HuH-7 (cell line): ENCODE measurements around the gene R3HDM4.
A peak's percentile ranks its signal among the peaks of the same experiment; 100 is the strongest.

Source experiments
- DNase-seq: peaks from one replicate; pipeline ENCODE4 v3.0.0; 2011; ENCODE audit warnings: low spot score

Gene R3HDM4

GRCh38 chr19:875265-875879 lies 37.6 kb downstream of the R3HDM4 start:
- no peak for DNase-seq

- no peak for DNase-seq
These were observed 39.4 kb downstream of the R3HDM4 start for GRCh38 chr19:873561-874041.

DNA sequence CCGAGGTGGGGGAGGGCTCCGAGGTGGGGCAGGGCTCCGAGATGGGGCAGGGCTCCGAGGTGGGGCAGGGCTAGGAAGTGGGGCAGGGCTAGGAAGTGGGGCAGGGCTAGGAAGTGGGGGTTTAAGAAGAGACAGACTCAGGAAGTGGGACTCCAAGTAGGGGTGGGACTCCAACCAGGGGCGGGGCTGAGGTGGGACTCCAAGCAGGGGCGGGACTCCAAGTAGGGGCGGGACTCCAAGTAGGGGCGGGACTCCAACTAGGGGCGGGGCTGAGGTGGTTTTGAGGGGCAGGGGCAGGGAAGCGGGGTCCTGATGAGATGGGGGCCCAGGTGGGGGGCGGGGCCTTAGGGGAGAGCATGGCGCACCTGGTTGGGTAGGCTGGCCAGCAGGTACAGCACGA lies 39.9 kb downstream of the R3HDM4 start:
- peak; percentile 58 for DNase-seq

DNA sequence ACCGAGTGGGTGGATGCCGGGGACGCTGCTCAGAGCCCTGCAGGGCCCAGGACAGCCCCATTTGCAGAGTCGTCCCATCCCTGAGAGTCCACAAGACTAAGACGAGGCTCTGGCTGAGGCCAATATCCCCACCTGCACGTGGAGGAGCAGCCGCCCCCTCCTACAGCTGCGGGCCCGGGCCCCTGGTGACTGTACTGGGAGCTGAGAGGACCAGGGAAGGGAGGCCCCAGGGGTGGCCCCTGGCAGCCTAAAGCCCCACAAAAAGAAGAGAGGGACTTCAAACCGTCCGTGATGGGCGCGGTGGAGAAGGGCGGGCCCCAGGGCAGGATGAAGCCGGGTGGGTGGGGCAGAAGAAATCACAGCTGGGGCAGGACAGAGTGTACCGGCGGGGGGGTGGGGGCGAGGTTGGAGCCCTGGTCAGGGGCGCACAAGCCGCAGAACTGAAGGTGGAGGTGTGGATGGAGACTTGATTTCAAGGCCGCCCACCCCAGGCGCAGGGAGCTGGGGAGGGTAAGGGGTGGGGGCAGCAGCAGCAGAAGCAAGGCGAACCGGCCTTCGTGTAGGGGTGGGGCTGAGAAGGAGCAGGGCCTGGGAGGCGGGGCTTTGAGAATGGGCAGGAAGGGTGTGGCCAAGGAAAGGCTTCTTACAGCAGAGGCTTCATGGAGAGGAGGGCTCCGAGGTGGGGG lies 40.6 kb downstream of the R3HDM4 start:
- peak; percentile 57 for DNase-seq

DNA sequence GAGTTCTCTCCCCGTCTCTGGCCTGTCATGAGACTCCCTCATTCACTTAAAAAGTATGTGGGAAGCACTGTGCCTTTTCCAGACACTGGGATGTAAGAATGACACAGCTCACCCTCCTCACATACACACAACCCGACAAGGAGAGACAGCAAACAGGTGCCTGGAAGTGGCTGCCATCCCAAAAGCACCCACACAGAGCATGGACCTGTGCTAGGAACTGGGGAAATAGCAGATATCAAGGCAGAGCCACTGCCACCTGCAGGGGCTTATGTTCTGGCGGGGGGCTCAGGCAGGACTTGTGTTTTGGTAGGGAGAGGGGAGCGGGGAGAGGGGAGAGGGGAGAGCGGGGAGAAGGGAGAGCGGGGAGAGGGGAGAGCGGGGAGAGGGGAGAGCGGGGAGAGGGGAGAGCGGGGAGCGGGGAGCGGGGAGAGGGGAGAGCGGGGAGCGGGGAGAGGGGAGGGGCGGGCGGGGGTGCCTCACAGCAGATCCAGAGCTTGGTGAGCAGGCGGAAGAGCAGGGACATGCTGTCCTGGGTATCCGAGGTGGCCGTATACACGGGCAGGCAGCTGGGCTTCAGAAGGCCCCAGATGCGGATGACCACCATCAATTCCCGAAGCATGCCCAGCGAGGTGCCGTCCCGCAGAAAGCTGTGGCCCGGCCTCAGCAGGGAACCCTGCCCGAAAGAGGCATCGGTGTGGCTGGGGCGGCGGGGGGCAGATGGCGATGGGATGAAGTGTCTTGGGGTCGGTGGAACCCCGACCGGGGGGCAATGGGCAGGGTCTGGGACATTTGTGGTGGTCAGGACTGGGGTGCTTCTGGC lies 41.4 kb downstream of the R3HDM4 start:
- DNase-seq: peak; percentile 79

DNA sequence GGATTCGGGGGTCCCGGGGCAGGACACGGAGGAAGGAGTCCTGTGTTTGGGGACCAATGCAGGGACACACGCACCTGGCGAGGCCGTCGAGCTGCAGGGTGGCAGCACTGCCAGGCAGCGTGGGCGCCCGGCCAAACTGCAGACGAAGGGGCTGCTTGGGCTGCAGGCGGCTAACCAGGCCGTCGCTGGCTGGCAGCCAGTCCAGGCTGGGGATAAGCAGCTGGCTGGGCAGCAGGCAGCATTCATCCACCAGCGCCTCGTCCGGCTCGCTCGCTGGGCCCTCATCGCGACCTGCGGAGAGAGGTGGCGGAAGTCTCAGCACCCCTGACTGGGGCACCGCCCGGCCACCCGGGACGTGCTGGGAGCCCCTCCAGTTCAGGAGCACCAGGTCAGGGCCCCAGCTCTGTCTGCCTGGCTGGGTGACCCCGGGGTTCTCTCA lies 42.0 kb downstream of the R3HDM4 start:
- no peak for DNase-seq

DNA sequence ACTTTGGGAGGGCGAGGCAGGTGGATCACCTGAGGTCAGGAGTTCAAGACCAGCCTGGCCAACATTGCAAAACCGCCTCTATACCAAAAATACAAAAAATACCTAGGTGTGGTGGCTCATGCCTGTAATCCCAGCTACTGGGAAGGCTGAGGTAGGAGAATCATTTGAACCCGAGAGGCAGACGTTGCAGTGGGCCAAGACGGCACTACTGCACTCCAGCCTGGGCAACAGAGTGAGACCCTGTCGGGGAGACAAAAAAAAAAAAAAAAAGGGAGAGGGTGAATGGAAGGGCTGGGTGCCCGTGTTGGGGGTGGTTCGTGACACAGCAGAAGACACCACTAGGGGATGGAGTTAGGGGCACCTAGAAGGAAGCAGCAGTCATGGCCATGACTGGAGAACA lies 42.7 kb downstream of the R3HDM4 start:
- no peak for DNase-seq

DNA sequence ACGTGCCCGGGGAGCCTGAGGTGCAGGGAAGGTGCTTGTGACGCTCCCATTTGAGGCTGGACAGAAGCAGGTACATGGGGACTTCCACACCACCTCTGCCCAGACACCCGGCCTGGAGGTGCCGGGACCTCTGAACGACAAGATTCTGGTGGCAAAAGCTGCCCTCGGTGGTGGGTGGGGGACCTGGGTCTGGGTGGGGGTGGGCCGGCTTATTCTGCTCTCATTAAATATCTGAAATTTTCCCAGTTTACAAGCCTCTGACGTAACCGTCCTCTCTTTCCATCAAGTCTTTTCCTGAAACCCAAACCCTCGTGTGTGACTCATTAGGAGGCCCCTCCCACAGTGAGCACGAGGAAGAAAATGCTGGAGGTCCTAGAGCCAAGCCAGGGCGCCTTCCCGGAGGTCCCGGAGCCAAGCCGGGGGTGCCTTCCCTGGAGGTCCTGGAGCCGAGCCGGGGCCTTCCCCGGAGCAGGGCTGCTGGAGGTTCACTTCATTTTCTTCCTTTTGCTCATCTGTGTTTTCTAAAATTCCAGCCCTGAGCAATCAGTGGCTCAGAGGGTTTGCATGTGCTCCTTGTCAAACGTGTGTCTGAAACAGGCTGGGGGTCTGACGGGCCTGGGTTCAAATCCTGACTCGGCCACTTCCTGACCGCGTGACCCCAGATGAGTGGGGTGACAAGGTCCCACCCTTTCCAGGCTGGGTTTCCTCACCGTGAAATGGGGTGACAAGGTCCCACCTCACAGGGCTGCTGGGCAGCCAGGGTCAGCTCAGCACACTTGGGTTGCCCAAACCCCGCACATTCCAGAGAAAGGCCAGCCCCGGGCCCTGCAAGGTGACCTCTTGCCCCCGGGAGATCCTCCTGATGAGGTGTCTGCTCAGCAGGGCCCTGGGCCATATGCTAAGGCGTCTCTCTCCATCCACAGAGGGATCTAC lies 43.5 kb downstream of the R3HDM4 start:
- DNase-seq: no peak

DNA sequence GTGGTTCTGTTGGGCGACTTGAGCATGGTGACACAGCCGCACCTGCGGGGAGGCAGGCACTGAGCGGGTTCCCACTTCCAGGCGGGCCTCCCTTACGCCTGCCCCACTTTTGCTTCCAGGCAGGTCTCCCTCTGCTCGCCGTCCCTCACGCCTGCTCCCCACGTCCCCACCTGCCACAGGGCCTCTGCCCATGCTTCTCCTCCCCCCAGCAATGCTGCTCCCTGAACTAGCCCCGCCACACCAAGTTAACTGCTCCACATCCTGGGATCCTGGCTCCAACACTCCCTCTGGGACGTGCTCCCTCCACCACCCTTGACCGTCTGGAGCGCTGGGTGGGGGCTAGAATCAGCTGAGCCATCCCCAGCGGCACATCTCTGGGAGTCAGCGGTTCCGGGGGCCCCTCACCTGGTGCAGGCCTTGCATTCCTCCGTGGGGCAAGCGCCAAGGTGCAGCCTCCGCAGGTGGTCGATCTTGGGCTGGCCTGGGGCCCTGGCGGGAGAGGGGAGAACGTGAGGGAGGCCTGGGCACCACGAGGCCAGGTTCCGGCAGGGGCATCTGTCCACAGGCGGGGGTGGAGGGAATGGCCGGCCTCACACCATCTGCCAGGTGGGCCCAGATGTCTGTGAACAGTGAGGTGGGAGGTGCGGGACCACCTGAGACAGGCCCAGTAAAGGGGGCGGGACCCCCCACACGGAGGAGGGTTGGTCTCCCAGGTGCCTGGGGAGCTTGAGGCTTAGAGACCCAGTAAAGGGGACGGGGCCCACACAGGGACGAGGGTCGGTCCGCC lies 44.4 kb downstream of the R3HDM4 start:
- DNase-seq: no peak

DNA sequence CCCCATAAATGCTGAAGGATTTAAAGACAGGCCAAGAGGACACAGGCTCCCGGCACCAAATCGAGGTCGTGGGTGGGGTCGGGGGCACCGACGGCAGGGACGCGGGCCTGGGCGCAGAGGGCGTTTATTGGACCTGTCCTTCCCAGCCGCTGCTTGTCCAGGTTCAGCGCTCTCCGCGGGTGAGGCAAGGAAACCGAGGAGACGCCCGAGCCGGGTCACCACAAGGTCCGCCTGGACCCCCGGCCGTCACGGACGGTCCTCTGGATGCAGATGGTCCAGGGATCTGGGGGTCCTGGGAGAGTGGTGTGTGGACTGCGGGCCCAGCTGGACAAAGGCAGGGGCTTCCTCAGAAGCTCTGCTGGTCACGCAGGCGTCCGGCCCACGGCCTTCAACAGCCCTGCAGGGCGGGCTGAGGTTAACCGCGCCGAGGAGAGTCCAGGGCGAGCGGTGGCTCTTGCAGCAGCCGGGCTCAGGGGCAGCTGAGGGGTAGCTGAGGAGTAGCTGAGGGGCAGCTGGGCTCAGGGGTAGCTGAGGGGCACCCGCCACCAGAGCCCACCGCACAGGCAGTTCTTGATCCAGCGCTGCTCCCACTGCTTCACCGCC lies 45.1 kb downstream of the R3HDM4 start:
- DNase-seq: no peak

GRCh38 chr19:867301-867793 lies 45.7 kb downstream of the R3HDM4 start:
- no peak for DNase-seq

DNA sequence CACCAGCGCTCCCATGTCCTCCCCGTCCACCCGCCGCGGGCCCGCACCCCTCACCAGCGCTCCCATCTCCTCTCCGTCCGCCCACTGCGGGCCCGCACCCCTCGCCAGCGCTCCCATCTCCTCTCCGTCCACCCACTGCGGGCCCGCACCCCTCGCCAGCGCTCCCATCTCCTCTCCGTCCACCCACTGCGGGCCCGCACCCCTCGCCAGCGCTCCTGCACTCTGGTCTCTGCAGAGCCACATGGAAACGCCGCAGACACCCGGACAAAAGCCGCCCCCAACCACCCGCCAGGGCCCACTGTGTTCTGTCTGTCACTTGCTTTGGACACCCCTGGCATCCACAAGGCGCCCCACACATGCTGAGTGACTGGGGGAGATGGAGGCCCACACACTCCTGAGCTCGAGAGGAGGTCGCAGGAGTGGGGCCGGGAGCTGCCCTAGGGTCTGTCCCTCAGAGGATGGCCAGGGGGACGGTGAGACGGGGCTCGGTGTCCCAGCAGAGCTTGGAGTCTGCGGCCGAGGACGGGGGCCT lies 46.2 kb downstream of the R3HDM4 start:
- no peak for DNase-seq

DNA sequence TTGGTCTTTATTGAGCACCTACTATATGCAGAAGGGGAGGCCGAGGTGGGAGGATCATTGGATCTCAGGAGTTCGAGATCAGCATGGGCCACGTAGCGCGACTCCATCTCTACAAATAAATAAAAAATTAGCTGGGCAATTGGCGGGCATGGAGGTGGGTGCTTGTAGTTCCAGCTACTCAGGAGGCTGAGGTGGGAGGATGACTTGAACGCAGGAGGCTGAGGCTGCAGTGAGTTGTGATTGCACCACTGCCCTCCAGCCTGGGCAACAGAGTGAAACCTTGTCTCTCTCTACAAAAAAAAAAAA lies 49.8 kb downstream of the R3HDM4 start:
- DNase-seq: no peak

DNA sequence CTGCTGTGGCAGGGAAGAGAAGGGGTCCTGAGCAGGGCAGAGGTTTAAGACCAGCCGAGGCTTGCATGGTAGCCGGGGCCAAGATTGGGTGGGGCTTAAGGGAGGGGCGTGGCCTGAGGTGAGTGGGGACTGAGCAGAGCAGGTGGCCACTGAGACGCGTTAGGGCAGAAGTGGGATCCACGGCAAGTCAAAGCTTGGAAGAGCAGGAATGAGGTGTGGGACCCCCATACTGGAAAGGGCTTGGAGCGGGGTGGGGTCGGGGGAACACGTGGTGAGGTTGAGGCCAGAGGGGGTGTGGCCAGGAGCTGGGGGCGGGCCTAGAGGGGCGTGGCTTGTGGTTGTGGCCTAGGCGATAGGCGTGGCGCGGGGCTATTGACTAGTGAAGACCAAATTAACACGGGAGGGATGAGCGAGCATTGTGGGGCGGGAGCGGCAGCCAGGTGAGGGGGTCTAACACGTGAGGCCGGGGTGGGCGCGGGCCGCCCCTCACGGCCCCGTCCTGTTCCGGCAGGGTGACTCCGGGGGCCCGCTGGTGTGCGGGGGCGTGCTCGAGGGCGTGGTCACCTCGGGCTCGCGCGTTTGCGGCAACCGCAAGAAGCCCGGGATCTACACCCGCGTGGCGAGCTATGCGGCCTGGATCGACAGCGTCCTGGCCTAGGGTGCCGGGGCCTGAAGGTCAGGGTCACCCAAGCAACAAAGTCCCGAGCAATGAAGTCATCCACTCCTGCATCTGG lies 50.3 kb downstream of the R3HDM4 start:
- DNase-seq: no peak

GRCh38 chr19:861756-862580 lies 51.1 kb downstream of the R3HDM4 start:
- DNase-seq: peak; percentile 79

DNA sequence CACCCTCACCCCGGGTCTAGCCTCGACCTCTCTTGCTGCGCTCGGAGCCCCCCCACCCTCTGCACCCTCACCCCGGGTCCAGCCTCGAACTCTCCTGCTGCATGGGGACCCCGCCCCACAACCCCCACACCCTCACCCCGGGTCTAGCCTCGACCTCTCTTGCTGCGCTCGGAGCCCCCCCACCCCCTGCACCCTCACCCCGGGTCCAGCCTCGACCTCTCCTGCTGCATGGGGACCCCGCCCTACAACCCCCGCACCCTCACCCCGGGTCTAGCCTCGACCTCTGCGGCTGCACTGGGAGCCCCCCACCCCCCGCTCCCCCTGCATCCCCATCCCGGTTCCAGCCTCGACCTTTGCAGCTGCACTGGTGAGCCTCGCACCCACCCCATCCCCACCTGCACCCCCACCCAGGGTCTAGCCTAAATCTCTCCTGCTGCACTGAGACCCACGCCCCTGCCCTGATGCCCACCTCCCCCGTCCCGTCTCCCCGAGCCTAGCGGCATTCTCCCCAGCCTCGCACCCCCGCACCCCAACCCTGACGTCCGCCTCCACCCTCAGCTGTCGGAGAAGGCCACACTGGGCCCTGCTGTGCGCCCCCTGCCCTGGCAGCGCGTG lies 51.8 kb downstream of the R3HDM4 start:
- DNase-seq: no peak

DNA sequence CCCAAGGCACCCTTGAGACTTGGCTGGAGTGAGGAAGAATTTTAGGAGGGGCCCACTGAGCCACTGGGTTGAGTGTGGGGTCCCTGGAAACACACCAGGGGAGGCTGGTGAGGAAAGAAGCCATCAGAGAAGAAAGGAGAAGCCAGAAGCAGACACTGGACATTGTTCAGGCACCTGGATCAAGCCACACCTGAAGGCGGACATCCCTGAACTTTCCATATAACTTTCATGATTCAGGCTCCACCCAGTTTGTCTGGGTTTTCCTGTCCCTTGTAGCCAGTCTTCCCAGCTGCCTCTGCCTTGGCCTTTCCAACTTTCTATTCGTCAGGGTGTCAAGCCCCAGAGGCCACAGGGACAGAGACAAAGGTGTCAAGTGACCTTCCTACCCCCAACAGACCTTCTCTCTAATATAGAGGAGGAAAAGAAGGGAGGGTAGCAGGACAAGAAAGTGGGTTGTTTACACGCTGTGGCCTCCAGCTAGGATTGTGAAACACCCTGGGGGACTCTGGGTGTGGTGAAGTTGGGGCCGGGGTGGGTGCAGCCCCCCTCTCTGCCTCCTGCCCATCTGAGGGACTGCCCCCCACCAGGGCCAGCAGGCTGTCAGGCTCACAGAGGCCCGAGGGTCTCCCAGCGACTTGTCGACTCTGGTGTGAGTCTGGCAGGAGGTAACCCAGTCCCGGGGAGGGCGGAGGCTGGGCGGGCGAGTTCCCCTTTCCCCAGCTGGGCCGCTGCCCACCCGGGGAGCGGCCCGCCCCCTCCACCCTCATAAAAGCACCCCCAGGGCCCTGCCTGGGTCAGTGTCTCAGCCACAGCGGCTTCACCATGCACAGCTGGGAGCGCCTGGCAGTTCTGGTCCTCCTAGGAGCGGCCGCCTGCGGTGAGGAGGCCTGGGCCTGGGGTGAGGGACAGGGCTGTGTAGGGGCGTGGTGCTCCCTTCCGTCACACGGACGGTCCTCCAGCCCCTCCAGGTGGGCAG lies 53.9 kb downstream of the R3HDM4 start, which contains the start of gene CFD:
CFD (plus strand) TSS at position 797 of the 976 bp plus-strand sequence; CDS start at position 823, 26 bp downstream.
- DNase-seq: peak; percentile 46
